Smooth muscle cell (in vitro differentiated cells): ENCODE data around the gene SPEG. TPM values are rescaled to one million over a fixed set of nuclear protein-coding genes. Genes with fewer than 3 reads are reported as not detected.

Experiments used
- DNase-seq: peaks from one replicate; lab custom pipeline; 2025; ENCODE audit not compliant: unreplicated experiment; lab: John Stamatoyannopoulos, UW
- H2AFZ ChIP-seq: fragments of 200-600 bp; sonication (generic); 2 replicates; pipeline ENCODE4 v1.6.0; 2016; ENCODE audit warnings: antibody characterized with exemption, low read depth, mild to moderate bottlenecking
- H3F3A ChIP-seq: fragments of 200-600 bp; sonication (generic); 2 replicates; pipeline ENCODE4 v1.6.0; 2017; ENCODE audit warnings: antibody characterized with exemption, low read depth
- H3K27ac ChIP-seq: fragments of 200-600 bp; sonication (generic); 2 replicates; pipeline ENCODE4 v1.5.1; 2016; ENCODE audit warnings: low read depth, mild to moderate bottlenecking
- H3K27me3 ChIP-seq: fragments of 200-600 bp; sonication (generic); 2 replicates; pipeline ENCODE4 v1.6.1; 2016; ENCODE audit warnings: low read depth, mild to moderate bottlenecking
- H3K36me3 ChIP-seq: fragments of 200-600 bp; sonication (generic); 2 replicates; pipeline ENCODE4 v1.5.1; 2016; ENCODE audit warnings: low read depth
- H3K4me1 ChIP-seq: fragments of 200-600 bp; sonication (generic); 2 replicates; pipeline ENCODE4 v1.5.1; 2016; ENCODE audit warnings: low read depth
- H3K4me2 ChIP-seq: fragments of 200-600 bp; sonication (generic); 2 replicates; pipeline ENCODE4 v1.6.0; 2016; ENCODE audit warnings: mild to moderate bottlenecking
- H3K4me3 ChIP-seq: fragments of 200-600 bp; sonication (generic); 2 replicates; pipeline ENCODE4 v1.5.1; 2016; ENCODE audit warnings: mild to moderate bottlenecking
- H3K79me2 ChIP-seq: fragments of 200-600 bp; sonication (generic); 2 replicates; pipeline ENCODE4 v1.6.0; 2016; ENCODE audit warnings: low read depth, mild to moderate bottlenecking
- H3K9ac ChIP-seq: fragments of 200-600 bp; sonication (generic); 2 replicates; pipeline ENCODE4 v1.6.0; 2016; ENCODE audit warnings: low read depth
- H3K9me3 ChIP-seq: fragments of 200-600 bp; sonication (generic); replicated peaks from 2 replicates; pipeline ENCODE4 v1.5.1; 2016; ENCODE audit warnings: low read depth
- H4K20me1 ChIP-seq: fragments of 200-600 bp; sonication (generic); 2 replicates; pipeline ENCODE4 v1.6.0; 2016; ENCODE audit warnings: low read depth
- CTCF ChIP-seq: fragments of 200-600 bp; sonication (generic); IDR thresholded peaks from 2 replicates; pipeline ENCODE4 v1.5.1; 2017; ENCODE audit warnings: borderline replicate concordance, mild to moderate bottlenecking, antibody characterized with exemption; ENCODE audit not compliant: insufficient read depth, poor library complexity, severe bottlenecking
- WGBS: methylation state at CpG from one replicate; pipeline ENCODE4 v1.1.7; 2016; ENCODE audit warnings: low lambda C conversion rate; 5-methylcytosine and 5-hydroxymethylcytosine counted together
- polyA plus RNA-seq: library from polyadenylated mRNA; unstranded; fragments of >200 nt; fragmentation: Nextera tagmentation; extraction: Ambion mirVana; gene quantifications from 2 replicates; pipeline ENCODE4 v1.2.1, GENCODE V29; 2016
- total RNA-seq: library from RNA; depleted of rRNA; stranded (reverse); fragments of >200 nt; gene quantifications from 2 replicates; pipeline ENCODE4 v1.2.3, GENCODE V29; 2014

SPEG gene
- total and polyA plus RNA-seq, 2 experiments from 2014 or later, result 14.9 to 37.8 TPM

GRCh38 chr2:219490600-219491130 is 56.0 kb downstream of the SPEG start:
- H2AFZ ChIP-seq, result no peak overlapping the region
- no peak overlapping the region for H3K4me3 ChIP-seq
- H3F3A ChIP-seq, result no peaks in the 10 kb centered on the region
- H3K27ac ChIP-seq, result no peak overlapping the region
- no peaks in the 10 kb centered on the region for H3K36me3 ChIP-seq
- H4K20me1 ChIP-seq, result no peaks in the 10 kb centered on the region
- no peak for DNase-seq
- H3K4me1 ChIP-seq, result peaks cover 10% of the 10 kb centered on the region
- TF ChIP-seq CTCF, result no peak
- no peaks in the 10 kb centered on the region for H3K9me3 ChIP-seq
- H3K79me2 ChIP-seq, result no peaks in the 10 kb centered on the region
- peaks cover 17% of the 10 kb centered on the region for H3K27me3 ChIP-seq
- H3K4me2 ChIP-seq, result no peak overlapping the region
- H3K9ac ChIP-seq, result no peak overlapping the region
- WGBS, result 96% methylated on average over 10 of the region's 10 CpGs

DNA sequence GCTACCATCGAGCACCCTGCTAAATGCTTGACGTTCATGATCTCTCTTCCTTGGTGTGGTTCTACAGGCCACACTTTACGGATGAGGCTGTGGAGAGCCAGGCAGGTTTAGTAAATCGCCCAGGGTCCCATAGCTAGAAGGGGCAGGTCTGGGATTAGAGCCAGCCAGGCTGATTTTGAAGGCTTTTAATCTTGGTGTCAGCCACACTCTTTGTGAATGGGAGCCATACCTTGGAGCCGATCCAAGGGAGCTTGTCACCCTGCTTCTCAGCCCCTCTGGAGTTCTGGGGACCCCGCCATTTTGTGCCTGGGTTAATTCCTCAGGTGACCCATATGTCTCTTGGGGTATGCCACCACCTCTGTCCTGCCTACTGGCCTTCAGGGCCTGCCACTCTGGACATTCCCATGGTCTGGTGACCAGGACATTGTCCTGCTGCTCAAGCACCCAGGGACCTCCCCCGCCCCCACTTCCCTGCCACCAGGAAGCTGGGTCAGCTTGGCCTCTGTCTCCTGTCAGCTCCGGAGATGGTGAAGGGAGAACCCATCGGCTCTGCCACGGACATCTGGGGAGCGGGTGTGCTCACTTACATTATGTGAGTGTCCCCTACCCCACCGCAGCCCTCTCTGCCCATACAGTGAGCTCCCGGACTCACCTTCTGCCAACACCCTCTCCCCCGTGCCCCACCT is 56.8 kb downstream of the SPEG start:
- H3K4me1 ChIP-seq, result peaks cover 7% of the 10 kb centered on the region
- no peak overlapping the region for H3K27ac ChIP-seq
- no peak overlapping the region for H2AFZ ChIP-seq
- no peak overlapping the region for H3K4me3 ChIP-seq
- TF ChIP-seq CTCF, result no peak
- no peaks in the 10 kb centered on the region for H3K36me3 ChIP-seq
- H3K79me2 ChIP-seq, result no peaks in the 10 kb centered on the region
- WGBS, result 97% methylated on average over 14 of the region's 14 CpGs
- peaks cover 15% of the 10 kb centered on the region for H3K27me3 ChIP-seq
- no peaks in the 10 kb centered on the region for H4K20me1 ChIP-seq
- no peak overlapping the region for H3K9ac ChIP-seq
- H3F3A ChIP-seq, result no peaks in the 10 kb centered on the region
- H3K9me3 ChIP-seq, result no peaks in the 10 kb centered on the region
- H3K4me2 ChIP-seq, result no peak overlapping the region
- DNase-seq, result no peak

GRCh38 chr2:219492575-219492974 is 57.9 kb downstream of the SPEG start:
- H3F3A ChIP-seq, result no peaks in the 10 kb centered on the region
- H3K9me3 ChIP-seq, result no peaks in the 10 kb centered on the region
- 58% methylated on average over 20 of the region's 20 CpGs for WGBS
- no peak overlapping the region for H3K4me2 ChIP-seq
- no peak overlapping the region for H3K27ac ChIP-seq
- no peaks in the 10 kb centered on the region for H3K36me3 ChIP-seq
- H4K20me1 ChIP-seq, result no peaks in the 10 kb centered on the region
- H3K4me1 ChIP-seq, result no peaks in the 10 kb centered on the region
- no peak for DNase-seq
- no peak overlapping the region for H2AFZ ChIP-seq
- H3K9ac ChIP-seq, result no peak overlapping the region
- H3K79me2 ChIP-seq, result no peaks in the 10 kb centered on the region
- H3K27me3 ChIP-seq, result peaks cover 18% of the 10 kb centered on the region
- no peak overlapping the region for H3K4me3 ChIP-seq
- no peak for TF ChIP-seq CTCF

GRCh38 chr2:219493086-219493485 is 58.4 kb downstream of the SPEG start:
- Histone ChIP-seq H3K9me3 (no peaks in the 10 kb centered on the region), H3K27me3 (peaks cover 20% of the 10 kb centered on the region), H3K4me1 (no peaks in the 10 kb centered on the region), H2AFZ (no peak overlapping the region), H3K79me2 (no peaks in the 10 kb centered on the region), H3K4me3 (no peak overlapping the region), H3K9ac (no peak overlapping the region), H3F3A (no peaks in the 10 kb centered on the region), H3K27ac (no peak overlapping the region), H3K4me2 (no peak overlapping the region), H3K36me3 (no peaks in the 10 kb centered on the region), H4K20me1 (no peaks in the 10 kb centered on the region)
- WGBS, result 94% methylated on average over 5 of the region's 5 CpGs
- TF ChIP-seq CTCF, result no peak
- DNase-seq, result no peak
